Stomach (tissue), 9 donors: ENCODE results near the gene OR13C4. TPM values are rescaled to one million over a fixed set of nuclear protein-coding genes. Genes with fewer than 3 reads are reported as not detected.

ENCODE experiments used
- DNase-seq, 2 donors: peaks; one replicate each; pipeline versions ENCODE4 v3.0.0 to v3.0.0-alpha.2; 2013 to 2019
- H3K27ac ChIP-seq, 5 donors: fragments of 200-600 bp in 4 of 5; sonication (generic) in 4 of 5; one replicate each; pipeline ENCODE4 v1.5.1; 2013 to 2019; ENCODE audit warnings: mild to moderate bottlenecking in 1 of 5, moderate library complexity in 1 of 5
- H3K27me3 ChIP-seq, 3 donors: fragments of 200-600 bp; sonication (generic); one replicate each; pipeline ENCODE4 v1.5.1; 2017 to 2019; ENCODE audit warnings: mixed run types in 1 of 3
- H3K36me3 ChIP-seq, 4 donors: fragments of 200-600 bp; sonication (generic); 1 replicate in 3 of 4; 2 replicates in 1 of 4; pipeline ENCODE4 v1.5.1; 2016 to 2019
- H3K4me1 ChIP-seq, 4 donors: fragments of 200-600 bp; sonication (generic); one replicate each; pipeline ENCODE4 v1.5.1; 2016 to 2019
- H3K4me3 ChIP-seq, 4 donors: fragments of 200-600 bp; sonication (generic) in 3 of 4; one replicate each; pipeline ENCODE4 v1.5.1; 2016 to 2019; ENCODE audit warnings: mild to moderate bottlenecking in 1 of 4
- H3K9me3 ChIP-seq, 4 donors: fragments of 200-600 bp; sonication (generic); one replicate each; pipeline ENCODE4 v1.5.1; 2016 to 2019
- CTCF ChIP-seq, 7 experiments: fragments of 450-650 bp in 4 of 7; fragments of 200-600 bp in 3 of 7; sonication (generic) in 3 of 7; IDR thresholded peaks; one replicate each; pipeline ENCODE4 v1.5.1; 2016 to 2019; ENCODE audit warnings: antibody characterized with exemption in 7 of 7, control low read depth in 2 of 7, mild to moderate bottlenecking in 1 of 7
- EP300 ChIP-seq: sonication (generic); formaldehyde crosslinking; IDR thresholded peaks from one replicate; pipeline ENCODE4 v1.6.1; 2017; ENCODE audit warnings: antibody characterized with exemption
- POLR2A ChIP-seq, 4 donors: fragments of 450-650 bp; IDR thresholded peaks; one replicate each; pipeline ENCODE4 v1.6.1; 2016; ENCODE audit warnings: antibody characterized with exemption in 4 of 4, control low read depth in 2 of 4, mild to moderate bottlenecking in 1 of 4, moderate library complexity in 1 of 4
- POLR2AphosphoS5 ChIP-seq, 3 donors: sonication (generic); formaldehyde crosslinking; IDR thresholded peaks; one replicate each; pipeline ENCODE4 v1.6.1; 2016; ENCODE audit warnings: antibody characterized with exemption in 3 of 3
- WGBS, 5 donors: extraction: QIAGEN DNeasy Blood & Tissue Kit in 3 of 5; methylation state at CpG; one replicate each; pipeline versions ENCODE4 v1.1.5 to v1.1.7; 2013 to 2018; 5-methylcytosine and 5-hydroxymethylcytosine counted together
- intact Hi-C: fragments of 100-400 bp; cut with DNase I; formaldehyde crosslinking; loops from one replicate; pipeline ENCODE4 v1.15.1; 2023; ENCODE audit warnings: low total_unique reads
- polyA plus RNA-seq, 3 donors: library from polyadenylated mRNA; stranded (reverse); fragments of 200-250 nt; gene quantifications; one replicate each; pipeline ENCODE4 v1.2.3, GENCODE V29; 2013
- total RNA-seq, 5 donors: library from RNA; depleted of rRNA; stranded (reverse); fragments of >200 nt; gene quantifications; one replicate each; pipeline versions ENCODE4 v1.1.0 to v1.2.3, GENCODE V29; 2014 to 2016
- donor health status: healthy with polysubstance abuse.
- donor health status: Bipolar disorder and iron deficiency.
- donor health status: healthy.

Gene OR13C4
- total and polyA plus RNA-seq, 8 donors: 0.55 TPM; not detected in 7

DNA sequence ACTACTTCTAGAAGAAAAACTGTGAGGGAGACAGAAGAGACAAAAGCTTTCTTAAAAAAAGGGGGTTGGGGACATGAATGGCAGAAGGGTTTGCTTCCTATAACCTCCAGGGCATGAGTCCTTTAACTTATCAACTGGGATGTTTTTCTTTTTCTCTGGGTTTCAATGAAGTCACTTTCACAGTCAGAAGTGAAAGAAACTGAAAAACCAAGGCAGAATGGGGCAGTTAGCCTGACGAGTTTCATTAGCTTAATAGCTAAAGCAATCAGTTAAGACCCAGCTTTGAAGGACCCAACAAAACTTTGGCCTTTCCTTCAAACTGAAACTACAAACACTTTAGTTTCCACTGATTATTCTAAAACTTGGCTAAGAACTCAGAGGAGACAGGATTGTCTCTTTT is 37.3 kb upstream of the OR13C4 start:
- peaks cover 0 to under 1% (median 0%) of the 10 kb centered on the region in 4 donors for H3K9me3 ChIP-seq
- no peaks in the 10 kb centered on the region for H3K36me3 ChIP-seq
- no peak overlapping the region for H3K4me3 ChIP-seq
- no peak overlapping the region for H3K27ac ChIP-seq
- no peak for DNase-seq
- WGBS, 5 donors: 39 to 64% (median 45%) methylated on average over 1 of the region's 1 CpG
- intact Hi-C loops: no loop called here
- TF ChIP-seq POLR2A (IDR thresholded peaks at IDR 0.05) (no peak), POLR2AphosphoS5 (IDR thresholded peaks at IDR 0.05) (no peak), CTCF (IDR thresholded peaks at IDR 0.05) (no peak), EP300 (no peak)
- no peaks in the 10 kb centered on the region for H3K27me3 ChIP-seq
- H3K4me1 ChIP-seq: no peaks in the 10 kb centered on the region

GRCh38 chr9:104556830-104557634 is 30.0 kb upstream of the OR13C4 start:
- no peak for DNase-seq
- no peak for TF ChIP-seq POLR2A (IDR thresholded peaks at IDR 0.05)
- no peak for TF ChIP-seq POLR2AphosphoS5 (IDR thresholded peaks at IDR 0.05)
- TF ChIP-seq CTCF (IDR thresholded peaks at IDR 0.05): no peak
- no peak for TF ChIP-seq EP300
- no peaks in the 10 kb centered on the region for H3K27me3 ChIP-seq

DNA sequence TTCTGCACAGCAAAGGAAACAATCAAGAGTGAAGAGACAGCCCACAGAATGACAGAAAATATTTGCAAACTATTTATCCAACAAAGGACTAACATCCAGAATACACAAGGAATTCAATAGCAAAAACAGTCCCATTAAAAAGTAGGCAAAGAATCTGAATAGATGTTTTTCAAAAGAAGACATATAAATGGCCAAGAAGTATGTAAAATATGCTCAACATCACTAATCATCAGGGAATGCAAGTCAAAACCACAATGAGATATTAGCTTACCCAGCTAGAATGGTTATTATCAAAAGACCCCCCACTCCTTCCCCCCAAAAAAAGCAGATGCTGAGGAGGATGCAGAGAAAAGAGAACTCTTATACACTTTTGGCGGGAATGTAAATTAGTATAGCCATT is 28.5 kb upstream of the OR13C4 start:
- Histone ChIP-seq H3K27ac (no peak overlapping the region), H3K4me3 (no peak overlapping the region), H3K36me3 (no peaks in the 10 kb centered on the region), H3K27me3 (no peaks in the 10 kb centered on the region), H3K9me3 (peaks cover 0 to 24% (median 20%) of the 10 kb centered on the region in 4 donors), H3K4me1 (no peaks in the 10 kb centered on the region)
- TF ChIP-seq CTCF (IDR thresholded peaks at IDR 0.05) (no peak), POLR2A (IDR thresholded peaks at IDR 0.05) (no peak), EP300 (no peak), POLR2AphosphoS5 (IDR thresholded peaks at IDR 0.05) (no peak)
- intact Hi-C loops: no loop called here
- DNase-seq: no peak
- 79 to 100% (median 94%) methylated on average over 1 of the region's 1 CpG for WGBS, 5 donors

More at GRCh38 chr9:104556830-104557634, 30.0 kb upstream of the OR13C4 start:
- Histone ChIP-seq H3K27ac (no peak overlapping the region), H3K9me3 (peaks cover 0 to 24% (median 20%) of the 10 kb centered on the region in 4 donors), H3K4me1 (no peaks in the 10 kb centered on the region), H3K36me3 (no peaks in the 10 kb centered on the region), H3K4me3 (no peak overlapping the region)
- intact Hi-C loops: no loop called here
- 70 to 90% (median 83%) methylated on average over 8 of the region's 8 CpGs for WGBS, 5 donors

DNA sequence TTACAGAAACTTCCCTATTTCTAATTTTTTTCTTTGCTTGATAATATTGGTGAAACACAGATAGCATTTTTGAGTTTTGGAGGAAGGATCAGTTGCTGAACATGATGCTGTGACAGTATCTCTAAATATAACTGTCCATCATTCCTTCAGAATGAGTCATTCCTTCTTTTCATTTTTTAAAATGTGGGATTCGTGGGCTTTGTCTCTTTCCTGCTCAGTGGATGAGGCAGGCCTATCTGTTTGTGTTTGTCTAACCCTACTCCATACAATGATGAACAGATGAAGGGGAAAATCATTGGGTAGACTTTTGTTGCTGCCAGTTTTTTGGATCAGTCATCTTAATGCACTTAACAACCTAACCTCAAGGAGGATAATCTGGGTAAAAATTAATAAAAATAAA is 26.3 kb upstream of the OR13C4 start:
- Histone ChIP-seq H3K36me3 (no peaks in the 10 kb centered on the region), H3K27ac (no peak overlapping the region), H3K4me1 (no peaks in the 10 kb centered on the region), H3K9me3 (peaks cover 0 to 17% (median 14%) of the 10 kb centered on the region in 4 donors), H3K4me3 (no peak overlapping the region), H3K27me3 (no peaks in the 10 kb centered on the region)
- TF ChIP-seq CTCF (IDR thresholded peaks at IDR 0.05) (no peak), EP300 (no peak), POLR2A (IDR thresholded peaks at IDR 0.05) (no peak), POLR2AphosphoS5 (IDR thresholded peaks at IDR 0.05) (no peak)
- no peak for DNase-seq
- 24 to 32% (median 25%) methylated on average over 1 of the region's 1 CpG for WGBS, 5 donors
- intact Hi-C loops: no loop called here
